Effector memory CD8-positive, alpha-beta T cell (primary cell): ENCODE data around the gene RIOK2.

Experiments used
- ATAC-seq: fragments of 150-1000 bp; cut with Tn5 transposase; replicated peaks from 2 replicates; pipeline ENCODE4 v1.10.0; 2021; ENCODE audit warnings: mild to moderate bottlenecking, moderate library complexity
- DNase-seq, 3 experiments: peaks; one replicate each; pipeline ENCODE4 v3.0.0; 2021
- H3K27ac Mint-ChIP-seq, 2 donors: one replicate each; pipeline ENCODE4 v1.8.0; 2022; ENCODE audit warnings: mild to moderate bottlenecking in 2 of 2, mixed read lengths in 2 of 2, moderate library complexity in 2 of 2
- H3K27me3 Mint-ChIP-seq, 2 donors: one replicate each; pipeline ENCODE4 v1.8.0; 2022; ENCODE audit warnings: mixed read lengths in 2 of 2
- H3K36me3 Mint-ChIP-seq: one replicate; pipeline ENCODE4 v1.8.0; 2022; ENCODE audit warnings: mild to moderate bottlenecking, moderate library complexity, mixed read lengths; ENCODE audit not compliant: insufficient read depth
- H3K4me1 Mint-ChIP-seq, 2 donors: one replicate each; pipeline ENCODE4 v1.8.0; 2022; ENCODE audit warnings: low read depth in 2 of 2, mixed read lengths in 2 of 2
- H3K4me3 Mint-ChIP-seq, 2 donors: one replicate each; pipeline ENCODE4 v1.8.0; 2022; ENCODE audit warnings: mild to moderate bottlenecking in 2 of 2, mixed read lengths in 2 of 2, moderate library complexity in 2 of 2
- H3K9me3 Mint-ChIP-seq, 2 donors: one replicate each; pipeline ENCODE4 v1.8.0; 2022; ENCODE audit warnings: mixed read lengths in 2 of 2

Gene RIOK2

DNA sequence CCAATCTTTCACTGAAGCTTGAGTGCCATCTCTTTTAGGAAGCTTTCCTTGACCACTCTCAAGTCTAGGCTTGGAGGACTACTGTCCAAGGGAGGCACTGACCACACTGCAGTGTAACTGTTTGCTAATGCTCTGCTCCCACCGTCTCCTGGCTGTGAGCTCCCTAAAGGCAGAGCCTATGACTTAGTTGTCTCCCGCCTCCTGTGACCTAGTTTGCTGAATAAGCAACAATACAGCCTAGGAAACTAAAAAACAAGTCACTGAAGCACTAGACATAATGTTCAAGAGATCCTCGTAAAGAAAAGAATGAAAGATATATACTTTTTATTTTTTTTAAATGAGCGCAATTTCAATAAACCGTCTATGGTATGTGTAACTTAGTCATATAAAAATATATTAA is 72.0 kb downstream of the RIOK2 start:
- Mint-ChIP-seq H3K27ac (no peak overlapping the region), H3K4me3 (no peak overlapping the region), H3K9me3 (no peaks in the 10 kb centered on the region), H3K4me1 (no peaks in the 10 kb centered on the region), H3K36me3 (no peaks in the 10 kb centered on the region), H3K27me3 (peaks cover 6 to 17% of the 10 kb centered on the region in 2 donors)
- ATAC-seq: no peak
- no peak for DNase-seq
